HEK293 (cell line): Measurements from ENCODE around the gene PAQR5.

Source experiments
- PBX3 ChIP-seq: sonication (generic); formaldehyde crosslinking; IDR thresholded peaks from 2 replicates; pipeline ENCODE4 v1.8.1; 2022; ENCODE audit warnings: mild to moderate bottlenecking, moderate library complexity, missing genetic modification reagents
- TSHZ1 ChIP-seq: fragments of 450-650 bp; formaldehyde crosslinking; IDR thresholded peaks from 2 replicates; pipeline ENCODE4 v1.5.1; 2016; ENCODE audit warnings: missing biosample characterization, missing genetic modification characterization, borderline replicate concordance
- ZNF324 ChIP-seq: fragments of 450-650 bp; formaldehyde crosslinking; IDR thresholded peaks from 2 replicates; pipeline ENCODE4 v1.5.1; 2016; ENCODE audit warnings: missing biosample characterization, missing genetic modification characterization
- ZNF488 ChIP-seq: fragments of 450-650 bp; formaldehyde crosslinking; IDR thresholded peaks from 2 replicates; pipeline ENCODE4 v1.5.1; 2016; ENCODE audit warnings: missing biosample characterization, missing genetic modification characterization

- TF ChIP-seq TSHZ1 (tag by site-specific recombination) = no peak
- TF ChIP-seq ZNF488 (tag by site-specific recombination) = no peak
- TF ChIP-seq ZNF324 (tag by site-specific recombination) = peak; percentile 53
- TF ChIP-seq PBX3 = peak; percentile 95
Measured at GRCh38 chr15:69413822-69414700, 115.3 kb downstream of the PAQR5 start, which contains the start of gene KIF23.
